ENCODE results near the gene OPALIN. TPM values are rescaled to one million over a fixed set of nuclear protein-coding genes. Genes with fewer than 3 reads are reported as not detected.
"Not testable (repeated sequence)": the region's sequence is repeated elsewhere in the genome, so short reads cannot be mapped to it uniquely, and the experiment has no call there.

Gene OPALIN
- polyA plus RNA-seq, 1 donor: not detected

- no CpG with 5 or more reads among the region's 3 CpGs for WGBS (ENCODE audit: insufficient coverage, low lambda C conversion rate)
- Histone ChIP-seq H3K4me1 (ENCODE audit: control insufficient read depth, insufficient read depth, low read length) (peaks cover 3% of the 10 kb centered on the region), H3K27ac (ENCODE audit: low read length) (no peak overlapping the region), H3K27me3 (ENCODE audit: control insufficient read depth, insufficient read depth, low read length) (no peaks in the 10 kb centered on the region), H3K4me3 (ENCODE audit: low read length) (no peak overlapping the region), H3K36me3 (ENCODE audit: control insufficient read depth, insufficient read depth, low read length) (no peaks in the 10 kb centered on the region), H3K9me3 (ENCODE audit: control insufficient read depth, low read depth, low read length) (no peaks in the 10 kb centered on the region)
- no peak for DNase-seq
Observed at GRCh38 chr10:96319754-96320474, 38.9 kb downstream of the OPALIN start.

GRCh38 chr10:96317067-96317833 is 41.6 kb downstream of the OPALIN start:
- H3K4me3 ChIP-seq (ENCODE audit: low read length): no peak overlapping the region
- H3K27me3 ChIP-seq (ENCODE audit: control insufficient read depth, insufficient read depth, low read length): no peaks in the 10 kb centered on the region
- 100% methylated on average over 1 of the region's 4 CpGs for WGBS (ENCODE audit: insufficient coverage, low lambda C conversion rate)
- no peak overlapping the region for H3K27ac ChIP-seq (ENCODE audit: low read length)
- no peaks in the 10 kb centered on the region for H3K36me3 ChIP-seq (ENCODE audit: control insufficient read depth, insufficient read depth, low read length)
- no peaks in the 10 kb centered on the region for H3K9me3 ChIP-seq (ENCODE audit: control insufficient read depth, low read depth, low read length)
- no peak for DNase-seq
- no peaks in the 10 kb centered on the region for H3K4me1 ChIP-seq (ENCODE audit: control insufficient read depth, insufficient read depth, low read length)

GRCh38 chr10:96313344-96313743 is 45.5 kb downstream of the OPALIN start:
- Histone ChIP-seq H3K4me1 (ENCODE audit: control insufficient read depth, insufficient read depth, low read length) (no peaks in the 10 kb centered on the region), H3K27me3 (ENCODE audit: control insufficient read depth, insufficient read depth, low read length) (no peaks in the 10 kb centered on the region), H3K9me3 (ENCODE audit: control insufficient read depth, low read depth, low read length) (no peaks in the 10 kb centered on the region), H3K27ac (ENCODE audit: low read length) (no peak overlapping the region), H3K4me3 (ENCODE audit: low read length) (no peak overlapping the region), H3K36me3 (ENCODE audit: control insufficient read depth, insufficient read depth, low read length) (no peaks in the 10 kb centered on the region)
- WGBS (ENCODE audit: insufficient coverage, low lambda C conversion rate): no CpG with 5 or more reads among the region's 2 CpGs
- DNase-seq: no peak

GRCh38 chr10:96311180-96311715 is 47.6 kb downstream of the OPALIN start:
- Histone ChIP-seq H3K36me3 (ENCODE audit: control insufficient read depth, insufficient read depth, low read length) (no peaks in the 10 kb centered on the region), H3K27me3 (ENCODE audit: control insufficient read depth, insufficient read depth, low read length) (no peaks in the 10 kb centered on the region), H3K27ac (ENCODE audit: low read length) (no peak overlapping the region), H3K9me3 (ENCODE audit: control insufficient read depth, low read depth, low read length) (no peaks in the 10 kb centered on the region), H3K4me3 (ENCODE audit: low read length) (no peak overlapping the region), H3K4me1 (ENCODE audit: control insufficient read depth, insufficient read depth, low read length) (no peaks in the 10 kb centered on the region)
- DNase-seq: no peak
- 80% methylated on average over 1 of the region's 3 CpGs for WGBS (ENCODE audit: insufficient coverage, low lambda C conversion rate)

GRCh38 chr10:96310321-96310669 is 48.5 kb downstream of the OPALIN start:
- no peak for DNase-seq
- Histone ChIP-seq H3K9me3 (ENCODE audit: control insufficient read depth, low read depth, low read length) (no peaks in the 10 kb centered on the region), H3K4me1 (ENCODE audit: control insufficient read depth, insufficient read depth, low read length) (no peaks in the 10 kb centered on the region), H3K4me3 (ENCODE audit: low read length) (no peak overlapping the region), H3K27me3 (ENCODE audit: control insufficient read depth, insufficient read depth, low read length) (no peaks in the 10 kb centered on the region), H3K27ac (ENCODE audit: low read length) (no peak overlapping the region), H3K36me3 (ENCODE audit: control insufficient read depth, insufficient read depth, low read length) (no peaks in the 10 kb centered on the region)
- no CpG with 5 or more reads among the region's 1 CpG for WGBS (ENCODE audit: insufficient coverage, low lambda C conversion rate)

GRCh38 chr10:96309628-96310320 is 49.0 kb downstream of the OPALIN start:
- no peak for DNase-seq
- H3K27me3 ChIP-seq (ENCODE audit: control insufficient read depth, insufficient read depth, low read length): no peaks in the 10 kb centered on the region
- no peak overlapping the region for H3K4me3 ChIP-seq (ENCODE audit: low read length)
- H3K36me3 ChIP-seq (ENCODE audit: control insufficient read depth, insufficient read depth, low read length): no peaks in the 10 kb centered on the region
- H3K9me3 ChIP-seq (ENCODE audit: control insufficient read depth, low read depth, low read length): no peaks in the 10 kb centered on the region
- no peaks in the 10 kb centered on the region for H3K4me1 ChIP-seq (ENCODE audit: control insufficient read depth, insufficient read depth, low read length)
- no peak overlapping the region for H3K27ac ChIP-seq (ENCODE audit: low read length)
- WGBS (ENCODE audit: insufficient coverage, low lambda C conversion rate): 70% methylated on average over 2 of the region's 3 CpGs

GRCh38 chr10:96308854-96309253 is 49.9 kb downstream of the OPALIN start:
- H3K27ac ChIP-seq (ENCODE audit: low read length); H3K27me3 ChIP-seq (ENCODE audit: control insufficient read depth, insufficient read depth, low read length); H3K9me3 ChIP-seq (ENCODE audit: control insufficient read depth, low read depth, low read length); H3K4me1 ChIP-seq (ENCODE audit: control insufficient read depth, insufficient read depth, low read length); H3K4me3 ChIP-seq (ENCODE audit: low read length); DNase-seq; H3K36me3 ChIP-seq (ENCODE audit: control insufficient read depth, insufficient read depth, low read length): not testable (repeated sequence)
- no CpG with 5 or more reads among the region's 4 CpGs for WGBS (ENCODE audit: insufficient coverage, low lambda C conversion rate)

- H3K27ac ChIP-seq (ENCODE audit: low read length): no peak overlapping the region
Observed at GRCh38 chr10:96306516-96306915, 52.3 kb downstream of the OPALIN start.

GRCh38 chr10:96305019-96305418 is 53.8 kb downstream of the OPALIN start:
- no peak for DNase-seq
- no peaks in the 10 kb centered on the region for H3K27me3 ChIP-seq (ENCODE audit: control insufficient read depth, insufficient read depth, low read length)
- no peak overlapping the region for H3K27ac ChIP-seq (ENCODE audit: low read length)
- H3K9me3 ChIP-seq (ENCODE audit: control insufficient read depth, low read depth, low read length): no peaks in the 10 kb centered on the region
- no CpG with 5 or more reads among the region's 3 CpGs for WGBS (ENCODE audit: insufficient coverage, low lambda C conversion rate)
- H3K4me1 ChIP-seq (ENCODE audit: control insufficient read depth, insufficient read depth, low read length): no peaks in the 10 kb centered on the region
- H3K4me3 ChIP-seq (ENCODE audit: low read length): no peak overlapping the region
- H3K36me3 ChIP-seq (ENCODE audit: control insufficient read depth, insufficient read depth, low read length): no peaks in the 10 kb centered on the region

More at GRCh38 chr10:96306516-96306915, 52.3 kb downstream of the OPALIN start:
- Histone ChIP-seq H3K4me3 (ENCODE audit: low read length) (no peak overlapping the region), H3K9me3 (ENCODE audit: control insufficient read depth, low read depth, low read length) (no peaks in the 10 kb centered on the region), H3K36me3 (ENCODE audit: control insufficient read depth, insufficient read depth, low read length) (no peaks in the 10 kb centered on the region), H3K27me3 (ENCODE audit: control insufficient read depth, insufficient read depth, low read length) (no peaks in the 10 kb centered on the region), H3K4me1 (ENCODE audit: control insufficient read depth, insufficient read depth, low read length) (no peaks in the 10 kb centered on the region)
- no peak for DNase-seq
- WGBS (ENCODE audit: insufficient coverage, low lambda C conversion rate): 100% methylated on average over 1 of the region's 8 CpGs

- WGBS (ENCODE audit: insufficient coverage, low lambda C conversion rate): no CpG with 5 or more reads among the region's 8 CpGs
- DNase-seq: no peak
- H3K27ac ChIP-seq (ENCODE audit: low read length): no peak within 1 kb of the TSS
- no peaks in the 10 kb centered on the region for H3K36me3 ChIP-seq (ENCODE audit: control insufficient read depth, insufficient read depth, low read length)
- no peaks in the 10 kb centered on the region for H3K9me3 ChIP-seq (ENCODE audit: control insufficient read depth, low read depth, low read length)
- no peaks in the 10 kb centered on the region for H3K4me1 ChIP-seq (ENCODE audit: control insufficient read depth, insufficient read depth, low read length)
- H3K4me3 ChIP-seq (ENCODE audit: low read length): no peak within 1 kb of the TSS
- H3K27me3 ChIP-seq (ENCODE audit: control insufficient read depth, insufficient read depth, low read length): no peaks in the 10 kb centered on the region
Observed at GRCh38 chr10:96304230-96304629, 54.6 kb downstream of the OPALIN start, which contains the start of gene DNTT. TSS of gene DNTT (plus strand) at chr10:96304434. CDS start at chr10:96304498, 64 bp downstream.

Measured in large intestine (tissue), 3 donors.